Fibroblast of the aortic adventitia (primary cell): ENCODE results near the gene VSIG4. TPM values are rescaled to one million over a fixed set of nuclear protein-coding genes. Genes with fewer than 3 reads are reported as not detected.

Experiments used
- DNase-seq: peaks from one replicate; pipeline ENCODE4 v3.0.0-alpha.2; 2010; ENCODE audit warnings: low read depth
- H3K4me3 ChIP-seq: 2 replicates; pipeline ENCODE4 v1.5.1; 2011; ENCODE audit warnings: low read depth, mild to moderate bottlenecking, control low read depth, low read length, moderate library complexity
- total RNA-seq: library from RNA; depleted of rRNA; stranded (reverse); fragments of >200 nt; gene quantifications from 2 replicates; pipeline ENCODE4 v1.2.3, GENCODE V29; 2012; ENCODE audit warnings: low replicate concordance
- TF ChIP-seq, protein P1 (sequence below): IDR thresholded peaks from 2 replicates; pipeline ENCODE4 v1.5.1; 2011; ENCODE audit warnings: mild to moderate bottlenecking, low read length, control low read depth, inconsistent platforms; ENCODE audit not compliant: insufficient read depth

Gene VSIG4
- total RNA-seq, 1 donor, result not detected

GRCh38 chrX:66042307-66043077 lies 2.6 kb upstream of the VSIG4 start:
- no peak for DNase-seq
- TF ChIP-seq, protein P1, sequence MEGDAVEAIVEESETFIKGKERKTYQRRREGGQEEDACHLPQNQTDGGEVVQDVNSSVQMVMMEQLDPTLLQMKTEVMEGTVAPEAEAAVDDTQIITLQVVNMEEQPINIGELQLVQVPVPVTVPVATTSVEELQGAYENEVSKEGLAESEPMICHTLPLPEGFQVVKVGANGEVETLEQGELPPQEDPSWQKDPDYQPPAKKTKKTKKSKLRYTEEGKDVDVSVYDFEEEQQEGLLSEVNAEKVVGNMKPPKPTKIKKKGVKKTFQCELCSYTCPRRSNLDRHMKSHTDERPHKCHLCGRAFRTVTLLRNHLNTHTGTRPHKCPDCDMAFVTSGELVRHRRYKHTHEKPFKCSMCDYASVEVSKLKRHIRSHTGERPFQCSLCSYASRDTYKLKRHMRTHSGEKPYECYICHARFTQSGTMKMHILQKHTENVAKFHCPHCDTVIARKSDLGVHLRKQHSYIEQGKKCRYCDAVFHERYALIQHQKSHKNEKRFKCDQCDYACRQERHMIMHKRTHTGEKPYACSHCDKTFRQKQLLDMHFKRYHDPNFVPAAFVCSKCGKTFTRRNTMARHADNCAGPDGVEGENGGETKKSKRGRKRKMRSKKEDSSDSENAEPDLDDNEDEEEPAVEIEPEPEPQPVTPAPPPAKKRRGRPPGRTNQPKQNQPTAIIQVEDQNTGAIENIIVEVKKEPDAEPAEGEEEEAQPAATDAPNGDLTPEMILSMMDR, result no peak
- H3K4me3 ChIP-seq, result no peak overlapping the region

DNA sequence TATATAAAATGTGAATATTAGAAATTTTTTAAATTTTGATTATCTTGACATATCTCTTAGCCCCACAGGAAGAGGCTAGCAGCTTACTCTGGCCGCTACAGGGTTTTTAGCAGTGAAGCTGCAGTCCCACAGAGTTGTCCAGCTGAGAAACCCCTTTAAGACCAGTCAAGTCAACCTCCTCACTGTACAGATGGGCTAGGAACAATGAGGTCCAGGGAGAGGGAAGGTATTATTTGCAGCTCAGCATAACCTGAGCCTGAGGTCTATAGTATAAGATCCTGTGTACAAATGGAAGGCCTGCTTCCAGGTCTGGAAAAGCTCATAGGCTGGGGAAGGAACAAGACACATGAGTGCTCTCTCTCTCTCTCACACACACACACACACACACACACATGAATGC lies 1.8 kb downstream of the VSIG4 start:
- no peak overlapping the region for H3K4me3 ChIP-seq
- DNase-seq, result no peak
- TF ChIP-seq, protein P1, result no peak

- TF ChIP-seq, protein P1, result no peak
These were observed 3.6 kb downstream of the VSIG4 start for GRCh38 chrX:66036231-66036630.

GRCh38 chrX:66035667-66036066 lies 4.2 kb downstream of the VSIG4 start:
- H3K4me3 ChIP-seq, result no peak overlapping the region
- DNase-seq, result no peak
- TF ChIP-seq, protein P1, result no peak

More at GRCh38 chrX:66036231-66036630, 3.6 kb downstream of the VSIG4 start:
- DNase-seq, result no peak
- no peak overlapping the region for H3K4me3 ChIP-seq

DNA sequence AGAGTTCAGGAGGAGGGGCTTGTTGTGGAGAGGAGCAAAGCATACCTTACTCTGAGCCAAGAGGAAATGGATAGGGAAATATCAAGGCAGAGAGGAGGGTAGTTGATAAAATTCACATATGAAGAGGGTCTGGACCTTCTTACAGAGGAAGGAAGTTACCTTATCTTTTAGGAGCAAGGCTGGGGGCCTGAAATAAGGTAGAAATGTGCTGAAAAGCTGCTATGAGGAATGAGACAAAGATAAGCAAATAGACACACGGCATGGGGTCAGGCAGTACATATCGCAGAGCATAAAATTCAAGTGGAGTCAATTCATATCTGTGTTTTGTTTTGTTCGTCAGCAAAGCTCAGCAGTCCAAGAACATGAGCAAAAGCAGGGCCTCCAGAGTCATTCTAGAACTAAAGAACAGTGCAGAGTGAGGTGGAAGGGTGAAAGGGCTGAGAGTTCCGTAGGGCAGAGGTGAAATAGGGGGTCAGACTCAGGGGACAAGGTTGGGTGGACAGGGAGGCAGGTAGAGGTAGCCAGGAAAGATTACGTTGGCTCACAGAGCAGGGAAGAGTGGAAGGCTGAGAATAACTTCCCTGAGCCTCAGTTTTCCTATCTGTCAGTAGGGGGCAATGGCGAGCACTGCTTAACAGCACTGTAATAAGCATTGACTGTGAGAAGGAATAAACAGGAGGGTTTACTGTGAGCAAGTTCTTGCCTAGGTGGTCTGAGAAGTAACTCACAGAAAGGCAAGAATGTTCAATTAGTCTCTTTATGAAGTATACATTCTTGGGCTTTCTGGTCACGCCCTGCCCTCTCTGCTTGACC lies 9.2 kb downstream of the VSIG4 start:
- TF ChIP-seq, protein P1, result peak; percentile 78
- peak; percentile 48 for DNase-seq
- no peak overlapping the region for H3K4me3 ChIP-seq

DNA sequence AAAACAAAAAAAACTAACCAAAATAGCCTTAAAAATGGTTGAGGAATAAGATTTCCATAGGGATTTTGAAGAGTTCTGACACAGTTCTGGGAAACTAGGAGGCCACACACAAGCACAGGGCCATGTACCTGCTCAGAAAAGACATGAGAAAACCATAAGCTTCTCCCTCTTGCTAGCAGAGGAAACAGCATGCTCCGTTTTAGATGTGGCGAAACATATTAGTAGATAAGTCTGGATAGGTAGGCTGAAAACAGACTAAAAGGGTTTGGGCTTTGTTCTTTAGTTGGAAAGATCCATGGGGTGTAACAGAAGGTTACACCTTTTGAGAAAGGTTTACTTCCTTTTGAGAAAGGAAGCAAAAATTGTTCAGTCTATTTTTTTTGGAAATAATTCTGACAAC lies 10.9 kb downstream of the VSIG4 start:
- TF ChIP-seq, protein P1, result no peak
- DNase-seq, result no peak
- H3K4me3 ChIP-seq, result no peak overlapping the region
